Measurements from ENCODE around the gene GPX2.

GPX2 gene

GRCh38 chr14:64940336-64940910 lies 2.1 kb downstream of the GPX2 start:
- no peak for DNase-seq (ENCODE audit: low read depth in 3 of 3)

DNA sequence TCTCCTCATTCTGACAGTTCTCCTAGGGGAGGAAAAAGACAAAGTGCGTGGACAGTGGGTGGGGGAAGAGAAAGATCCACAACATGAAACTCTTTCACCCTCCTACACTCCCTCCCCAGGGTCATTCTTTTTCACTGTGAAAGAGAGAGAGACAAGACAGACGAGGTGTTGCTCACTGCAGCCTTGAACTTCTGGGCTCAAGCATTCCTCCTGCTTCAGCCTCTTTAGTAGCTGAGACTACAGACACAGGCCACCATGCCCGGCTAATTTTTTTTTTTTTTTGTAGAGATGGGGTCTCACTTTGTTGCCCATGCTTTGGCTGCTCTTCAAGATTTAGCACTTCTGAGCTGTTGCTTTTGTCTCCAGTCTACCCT lies 2.7 kb downstream of the GPX2 start:
- DNase-seq (ENCODE audit: low read depth in 3 of 3) = no peak

DNA sequence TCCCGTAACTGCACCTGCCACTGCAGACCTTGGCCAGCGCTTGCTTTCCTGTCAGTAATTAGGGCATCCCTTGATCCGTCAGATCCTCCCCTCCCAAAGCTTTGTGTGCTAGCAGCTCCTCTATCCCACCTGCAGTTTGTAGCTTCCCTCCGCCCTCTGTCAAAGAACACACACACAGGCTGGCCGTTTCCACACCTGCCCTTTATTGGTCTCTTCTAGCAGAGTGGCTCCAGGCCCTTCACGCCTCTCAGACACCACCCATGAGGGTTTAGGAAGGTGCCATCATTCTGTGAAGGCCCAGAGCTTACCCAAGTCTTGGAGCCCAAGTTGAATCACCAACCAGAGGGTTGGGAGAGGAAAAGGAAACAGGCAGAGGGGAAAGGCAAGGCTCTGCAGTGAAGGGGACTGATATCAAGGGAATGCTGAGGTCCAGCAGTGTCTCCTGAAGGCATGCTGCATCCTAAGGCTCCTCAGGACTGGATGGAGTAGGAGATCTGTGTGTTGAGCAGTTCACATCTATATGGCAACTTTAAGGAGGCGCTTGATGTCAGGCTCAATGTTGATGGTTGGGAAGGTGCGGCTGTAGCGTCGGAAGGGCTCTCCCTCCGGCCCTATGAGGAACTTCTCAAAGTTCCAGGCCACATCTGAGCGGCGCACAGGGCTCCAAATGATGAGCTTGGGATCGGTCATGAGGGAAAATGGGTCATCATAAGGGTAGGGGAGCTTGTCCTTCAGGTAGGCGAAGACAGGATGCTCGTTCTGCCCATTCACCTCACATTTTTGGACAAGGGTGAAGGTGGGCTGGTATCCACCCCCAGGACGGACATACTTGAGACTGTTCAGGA lies 3.4 kb downstream of the GPX2 start:
- no peak for DNase-seq (ENCODE audit: low read depth in 3 of 3)

- no peak for DNase-seq (ENCODE audit: low read depth in 3 of 3)
Measured at GRCh38 chr14:64937821-64938193, 4.7 kb downstream of the GPX2 start.

DNA sequence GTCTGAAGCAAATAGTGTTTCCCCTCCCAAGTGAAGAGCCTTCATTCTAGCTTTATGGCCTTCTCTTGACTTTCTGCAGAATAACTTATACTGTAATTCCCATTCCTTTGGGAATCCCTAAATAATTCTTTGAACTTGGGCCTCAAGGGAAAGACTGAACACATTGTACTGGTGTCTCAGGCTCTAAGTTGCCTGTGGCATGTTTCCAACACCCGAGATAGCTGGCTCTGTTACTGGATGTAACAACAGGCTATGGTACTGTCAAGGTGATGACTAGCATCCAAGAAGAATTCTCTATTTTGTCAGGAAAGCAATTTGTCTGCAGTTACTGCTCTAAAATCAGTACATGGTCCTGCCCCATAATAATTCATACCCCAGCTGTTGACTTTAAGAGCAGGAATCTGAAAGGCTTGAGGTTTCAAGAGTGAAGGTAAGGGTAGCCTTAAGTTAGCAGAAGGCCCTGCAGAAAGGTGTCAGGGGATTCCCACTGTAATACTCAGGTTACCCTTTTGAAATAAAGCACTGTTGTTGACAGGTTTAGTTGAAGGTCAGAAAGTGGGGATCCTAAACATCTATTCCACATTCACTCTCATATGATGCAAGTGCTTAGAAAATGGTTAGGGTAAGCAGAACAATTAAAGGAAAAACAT lies 5.2 kb downstream of the GPX2 start:
- DNase-seq (ENCODE audit: low read depth in 3 of 3) = no peak

DNA sequence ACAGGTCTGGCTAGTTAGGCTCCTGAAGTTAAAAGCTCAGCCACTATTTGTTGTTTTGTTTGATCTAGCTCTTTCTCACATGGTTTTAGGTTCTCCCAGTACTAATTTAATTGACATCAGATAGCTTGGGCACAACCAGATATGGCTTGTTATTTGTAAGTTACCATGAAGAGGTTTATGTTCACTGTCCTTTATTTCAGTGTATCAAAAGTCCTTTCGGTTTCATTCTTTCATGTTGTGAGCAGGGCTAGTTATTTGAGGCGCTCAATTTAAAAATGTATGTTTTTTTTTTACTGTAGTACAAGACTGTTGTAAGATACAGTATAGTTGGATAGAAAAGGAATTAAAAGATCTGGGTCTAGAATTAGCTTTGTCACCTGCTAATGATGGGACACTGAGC lies 7.0 kb downstream of the GPX2 start:
- DNase-seq (ENCODE audit: low read depth in 3 of 3) = no peak

- no peak for DNase-seq (ENCODE audit: low read depth in 3 of 3)
Measured at GRCh38 chr14:64934338-64934929, 8.1 kb downstream of the GPX2 start.

- DNase-seq (ENCODE audit: low read depth in 3 of 3) = no peak
Measured at GRCh38 chr14:64932231-64932630, 10.3 kb downstream of the GPX2 start.

GRCh38 chr14:64931123-64931522 lies 11.4 kb downstream of the GPX2 start:
- DNase-seq (ENCODE audit: low read depth in 3 of 3) = no peak

GRCh38 chr14:64930085-64930843 lies 12.3 kb downstream of the GPX2 start:
- DNase-seq (ENCODE audit: low read depth in 3 of 3) = no peak

DNA sequence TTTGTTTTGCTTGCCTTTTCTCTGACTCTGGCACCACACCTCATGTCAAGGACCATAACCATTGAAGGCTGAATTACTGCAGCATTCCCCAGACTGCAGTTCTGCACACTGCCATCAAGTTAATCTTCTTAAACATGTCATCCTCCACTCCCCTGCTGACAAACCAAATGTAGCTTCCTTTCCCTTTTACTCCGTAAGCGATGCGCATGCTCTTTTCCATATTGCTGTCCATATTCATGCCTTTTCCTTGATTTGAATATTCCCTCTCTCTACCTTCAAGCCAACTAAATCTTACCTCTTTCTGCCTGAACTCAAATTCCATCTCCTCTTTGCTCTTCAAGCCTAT lies 13.6 kb downstream of the GPX2 start:
- DNase-seq (ENCODE audit: low read depth in 3 of 3) = no peak

DNA sequence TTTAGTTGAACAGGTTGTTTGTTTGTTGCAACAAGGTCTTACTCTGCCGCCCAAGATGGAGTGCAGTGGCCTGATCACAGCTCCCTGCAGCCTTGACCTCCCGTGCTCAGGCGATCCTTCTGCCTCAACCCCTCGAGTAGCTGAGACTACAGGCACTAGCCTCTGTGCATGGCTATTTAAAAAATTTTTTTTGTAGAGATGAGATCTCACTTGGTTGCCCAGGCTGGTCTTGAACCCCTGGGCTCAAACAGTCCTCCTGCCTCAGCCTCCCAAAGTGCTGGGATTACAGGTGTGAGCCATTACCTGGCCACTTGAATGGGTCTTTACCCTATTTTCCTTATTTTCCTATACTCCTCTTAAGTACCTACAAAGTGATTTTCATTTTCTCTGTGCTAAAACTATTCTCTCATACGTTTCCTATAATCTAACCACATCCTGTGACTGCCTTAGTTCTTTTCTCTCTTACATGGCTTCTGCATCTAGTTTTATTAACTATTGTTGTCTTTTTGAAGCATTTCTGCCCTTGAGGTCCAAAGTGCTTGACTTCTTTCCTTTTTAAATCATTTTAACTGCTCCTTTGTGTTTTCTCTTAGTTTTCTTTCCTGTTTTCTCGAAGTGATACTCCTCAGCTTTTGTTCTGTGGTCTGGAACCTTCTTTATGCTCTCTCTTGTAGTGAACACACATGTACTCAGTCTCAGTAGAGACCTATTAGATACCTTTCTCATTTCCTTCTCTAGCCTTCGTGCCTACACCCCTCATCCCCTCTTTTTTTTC lies 14.1 kb downstream of the GPX2 start:
- DNase-seq (ENCODE audit: low read depth in 3 of 3) = no peak

- no peak for DNase-seq (ENCODE audit: low read depth in 3 of 3)
Measured at GRCh38 chr14:64927031-64927430, 15.5 kb downstream of the GPX2 start.

GRCh38 chr14:64926398-64926995 lies 16.0 kb downstream of the GPX2 start:
- no peak for DNase-seq (ENCODE audit: low read depth in 3 of 3)

DNA sequence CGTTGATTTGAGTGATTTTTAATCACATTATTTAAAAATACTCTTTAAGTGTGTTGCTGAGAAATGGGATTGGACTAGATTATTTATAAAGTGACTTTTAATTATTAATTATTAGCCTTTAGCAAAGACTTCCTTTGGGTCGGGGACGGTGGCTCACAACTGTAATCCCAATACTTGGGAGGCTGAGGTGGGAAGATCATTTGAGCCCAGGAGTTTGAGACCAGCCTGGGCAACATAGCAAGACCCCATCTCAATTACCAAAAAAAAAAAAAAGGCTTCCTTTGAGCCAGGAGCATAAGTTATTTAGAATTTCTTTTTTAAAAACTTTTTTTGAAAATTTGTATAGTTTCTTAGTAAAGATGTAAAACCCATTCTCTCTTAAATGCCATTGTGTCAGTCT lies 19.5 kb downstream of the GPX2 start:
- no peak for DNase-seq (ENCODE audit: low read depth in 3 of 3)

DNA sequence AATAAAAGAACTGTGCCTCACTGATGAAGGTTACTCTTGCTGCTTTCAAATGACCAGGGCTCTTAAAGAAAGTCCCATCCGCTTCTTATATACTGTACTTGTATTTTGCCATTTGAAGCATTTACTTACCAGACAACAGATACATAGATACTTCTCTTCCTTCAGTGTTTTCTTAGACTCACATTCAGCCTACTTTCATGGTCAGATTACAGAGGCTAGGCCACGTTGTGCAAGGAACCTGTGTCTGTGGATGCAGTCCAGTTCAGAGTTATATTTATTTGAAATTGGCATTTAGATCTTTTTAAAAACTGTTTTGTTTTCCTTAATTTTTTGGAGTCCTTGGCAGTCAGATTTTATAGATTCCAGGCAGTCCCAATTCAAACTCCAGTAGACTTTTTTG lies 22.1 kb downstream of the GPX2 start:
- no peak for DNase-seq (ENCODE audit: low read depth in 3 of 3)

DNA sequence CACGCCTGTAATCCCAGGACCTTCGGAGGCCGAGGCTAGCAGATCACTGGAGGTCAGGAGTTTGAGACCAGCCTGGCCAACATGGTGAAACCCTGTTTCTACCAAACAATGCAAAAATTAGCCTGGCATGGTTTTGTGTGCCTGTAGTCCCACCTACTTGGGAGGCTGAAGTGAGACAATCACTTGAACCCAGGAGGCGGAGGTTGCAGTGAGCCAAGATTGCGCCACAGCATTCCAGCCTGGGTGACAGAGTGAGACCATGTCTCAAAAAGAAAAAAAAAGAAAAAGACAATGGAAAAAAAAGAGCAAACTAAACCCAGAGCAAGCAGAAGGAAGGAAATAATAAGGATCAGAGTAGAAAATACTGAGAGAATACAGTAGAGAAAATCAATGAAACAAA lies 22.9 kb downstream of the GPX2 start:
- DNase-seq (ENCODE audit: low read depth in 3 of 3) = no peak

- no peak for DNase-seq (ENCODE audit: low read depth in 3 of 3)
Measured at GRCh38 chr14:64919215-64919614, 23.3 kb downstream of the GPX2 start.

DNA sequence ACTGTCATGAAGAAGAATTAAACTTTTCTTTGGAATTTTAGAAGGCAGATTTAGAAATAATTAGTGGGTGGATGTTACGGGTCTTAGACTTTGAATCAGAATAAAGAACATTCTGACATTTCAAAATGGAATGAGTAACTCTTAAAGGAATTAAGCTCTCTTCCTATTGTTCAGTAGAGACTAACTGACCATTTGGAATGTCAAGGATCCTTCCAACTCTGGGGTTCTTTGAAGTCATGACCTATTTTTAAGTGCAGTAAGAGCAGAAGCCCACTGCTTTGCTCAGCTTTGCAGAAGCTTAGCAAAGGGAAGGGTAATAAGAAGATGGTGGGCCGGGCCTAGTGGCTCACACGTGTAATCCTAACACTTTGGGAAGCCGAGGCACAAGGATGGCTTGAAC lies 24.3 kb downstream of the GPX2 start:
- no peak for DNase-seq (ENCODE audit: low read depth in 3 of 3)

- no peak for DNase-seq (ENCODE audit: low read depth in 3 of 3)
Measured at GRCh38 chr14:64915797-64916196, 26.7 kb downstream of the GPX2 start.

DNA sequence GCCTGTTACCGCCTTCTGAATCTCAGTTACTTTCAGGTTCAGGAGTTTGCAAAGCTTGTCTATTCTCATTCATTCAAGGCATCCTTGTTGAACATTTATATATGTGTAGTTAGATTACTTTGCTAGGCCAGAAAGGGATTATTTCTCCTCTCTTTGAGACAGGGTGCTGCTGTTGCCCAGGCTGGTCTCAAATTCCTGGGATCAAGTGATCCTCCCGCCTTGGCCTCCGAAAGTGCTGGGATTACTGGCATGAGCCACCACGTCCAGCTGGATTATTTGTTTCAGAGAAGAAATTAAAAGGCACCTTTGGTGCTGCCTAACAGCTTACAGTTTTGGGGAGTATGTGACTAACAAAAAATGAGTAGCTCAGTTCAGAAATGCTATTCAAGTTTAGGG lies 27.5 kb downstream of the GPX2 start:
- no peak for DNase-seq (ENCODE audit: low read depth in 3 of 3)
